OCI-LY7 (cell line): ENCODE measurements around the gene TRIM67. TPM values are rescaled to one million over a fixed set of nuclear protein-coding genes. Genes with fewer than 3 reads are reported as not detected.

Experiments
- BruUV-seq: library from RNA; stranded (reverse); fragments of 400-500 nt; replicated peaks from 2 replicates; lab custom pipeline; 2021; lab: Mats Ljungman, UMichigan
- CTCF ChIA-PET: fragments of 300-600 bp; sonication (Branson Sonifier 250); formaldehyde crosslinking; loops from one replicate; lab custom pipeline; 2022; ENCODE audit warnings: antibody characterized with exemption; ENCODE audit not compliant: unreplicated experiment; lab: Charles Lee
- POLR2A ChIA-PET: fragments of 300-600 bp; sonication (Branson Sonifier 250); formaldehyde crosslinking; loops from one replicate; lab custom pipeline; 2022; ENCODE audit warnings: antibody characterized with exemption; lab: Charles Lee
- DNase-seq: peaks from one replicate; pipeline ENCODE4 v3.0.0-alpha.2; 2015; ENCODE audit warnings: low spot score
- H2AFZ ChIP-seq: fragments of 200-600 bp; sonication (generic), shearing (Covaris generic); 2 replicates; pipeline ENCODE4 v1.6.1; 2014; ENCODE audit warnings: mild to moderate bottlenecking, antibody characterized with exemption, low read length, moderate library complexity
- H3K27ac ChIP-seq: fragments of 200-600 bp; sonication (generic); 2 replicates; pipeline ENCODE4 v1.5.1; 2014; ENCODE audit warnings: mixed run types, low read depth, mild to moderate bottlenecking, moderate library complexity, low read length, inconsistent platforms; ENCODE audit not compliant: poor library complexity, severe bottlenecking
- H3K36me3 ChIP-seq: fragments of 200-600 bp; sonication (generic); 2 replicates; pipeline ENCODE4 v1.6.1; 2014; ENCODE audit warnings: mild to moderate bottlenecking, antibody characterized with exemption, low read length, moderate library complexity, mixed read lengths; ENCODE audit not compliant: insufficient read depth
- H3K4me1 ChIP-seq: fragments of 200-600 bp; sonication (generic); 2 replicates; pipeline ENCODE4 v1.5.1; 2014; ENCODE audit warnings: mild to moderate bottlenecking, low read length; ENCODE audit not compliant: insufficient read depth, poor library complexity, severe bottlenecking
- H3K4me2 ChIP-seq: fragments of 200-600 bp; sonication (generic); 2 replicates; pipeline ENCODE4 v1.6.1; 2014; ENCODE audit warnings: mild to moderate bottlenecking, low read length
- H3K4me3 ChIP-seq: fragments of 200-600 bp; sonication (generic); 2 replicates; pipeline ENCODE4 v1.5.1; 2014; ENCODE audit warnings: mild to moderate bottlenecking, low read depth, low read length; ENCODE audit not compliant: poor library complexity, severe bottlenecking
- H3K79me2 ChIP-seq: fragments of 200-600 bp; sonication (generic); 2 replicates; pipeline ENCODE4 v1.6.1; 2016; ENCODE audit warnings: low read depth, mild to moderate bottlenecking, low read length, moderate library complexity, mixed read lengths; ENCODE audit not compliant: insufficient read depth
- H3K9me2 ChIP-seq: fragments of 200-600 bp; sonication (generic); 2 replicates; pipeline ENCODE4 v1.6.1; 2016; ENCODE audit warnings: mild to moderate bottlenecking, low read length, mixed read lengths; ENCODE audit not compliant: insufficient read depth
- H3K9me3 ChIP-seq: fragments of 200-600 bp; sonication (generic); 2 replicates; pipeline ENCODE4 v1.6.1; 2014; ENCODE audit warnings: mild to moderate bottlenecking, mixed run types, low read length, mixed read lengths
- H4K20me1 ChIP-seq: fragments of 200-600 bp; sonication (generic); 2 replicates; pipeline ENCODE4 v1.6.1; 2014; ENCODE audit warnings: mild to moderate bottlenecking, antibody characterized with exemption, low read length, moderate library complexity, mixed read lengths; ENCODE audit not compliant: insufficient read depth
- CTCF ChIP-seq: fragments of 200-600 bp; sonication (generic); conservative IDR thresholded peaks from 2 replicates; pipeline ENCODE4 v1.5.1; 2014; ENCODE audit warnings: mild to moderate bottlenecking, antibody characterized with exemption, low read length, moderate library complexity, mixed read lengths
- EZH2phosphoT487 ChIP-seq: fragments of 200-600 bp; sonication (generic); IDR thresholded peaks from 2 replicates; pipeline ENCODE4 v1.6.1; 2018; ENCODE audit warnings: low read depth, borderline replicate concordance, mild to moderate bottlenecking, mixed run types, antibody characterized with exemption, low read length, moderate library complexity, mixed read lengths
- intact Hi-C: fragments of 100-400 bp; cut with micrococcal nuclease; formaldehyde crosslinking; loops from one replicate; pipeline ENCODE4 v1.10.0; 2022; ENCODE audit not compliant: unreplicated experiment
- total RNA-seq, 2 experiments: library from RNA; depleted of rRNA in 1 of 2; stranded (reverse); fragments of >200 nt in 1 of 2; shearing (Covaris generic) in 1 of 2; gene quantifications; 2 replicates each; pipeline ENCODE4 v1.2.3, GENCODE V29; 2014 to 2022

TRIM67 gene
- total RNA-seq, 2 experiments from 2014 or later: 0.03 to 0.06 TPM

DNA sequence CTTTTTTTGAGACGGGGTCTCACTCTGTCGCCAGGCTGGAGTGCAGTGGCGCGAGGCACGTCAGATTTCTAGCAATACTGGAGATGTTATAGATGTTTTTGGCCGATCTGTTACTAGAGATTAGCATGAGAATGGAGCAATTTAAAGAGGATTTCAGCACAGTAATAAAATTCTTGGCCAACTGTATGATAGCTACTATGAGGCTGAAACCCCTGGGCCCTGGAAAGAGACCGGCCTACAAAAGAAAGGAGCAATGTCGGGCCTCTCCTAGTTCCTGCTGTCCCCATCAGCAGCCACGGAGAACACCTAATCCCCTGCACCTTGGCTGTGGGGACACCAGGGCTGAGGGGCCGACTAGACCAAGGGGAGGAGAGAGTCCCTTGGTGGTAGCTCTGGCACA lies 69.7 kb downstream of the TRIM67 start:
- no peak overlapping the region for H2AFZ ChIP-seq
- no peak overlapping the region for H3K27ac ChIP-seq
- CTCF ChIA-PET: interaction anchor here (0.6 kb wide), 1 partner anchor 21 kb away, joined by 3 read pairs; no protein-coding TSS in a partner anchor
- peaks cover 12% of the 10 kb centered on the region for H3K4me1 ChIP-seq
- H3K4me2 ChIP-seq: no peak overlapping the region
- H3K79me2 ChIP-seq: peaks cover 5% of the 10 kb centered on the region; the same call in 1 of the 2 replicates
- no peaks in the 10 kb centered on the region for H3K9me3 ChIP-seq
- no peaks in the 10 kb centered on the region for H3K9me2 ChIP-seq
- no peak overlapping the region for H3K4me3 ChIP-seq
- TF ChIP-seq EZH2phosphoT487 (no peak), CTCF (no peak)
- H4K20me1 ChIP-seq: no peaks in the 10 kb centered on the region
- intact Hi-C loops: no loop called here
- no TSS peak for BruUV-seq
- peaks cover 71% of the 10 kb centered on the region for H3K36me3 ChIP-seq
- POLR2A ChIA-PET: interaction anchor here (0.6 to 2.0 kb wide), 3 partner anchors 11 to 161 kb away, joined by 3 to 9 read pairs (median 3); no protein-coding TSS in a partner anchor
- DNase-seq: no peak

GRCh38 chr1:231232870-231233734 lies 71.2 kb downstream of the TRIM67 start:
- BruUV-seq: no TSS peak
- ChIA-PET POLR2A (interaction anchor here (0.6 to 2.0 kb wide), 2 partner anchors 9 to 141 kb away, joined by 3 to 9 read pairs; no protein-coding TSS in a partner anchor), CTCF (interaction anchor here (1.0 kb wide), 1 partner anchor 18 kb away, joined by 3 read pairs; no protein-coding TSS in a partner anchor)
- H3K4me2 ChIP-seq: peak overlapping the region; percentile 60
- H3K9me3 ChIP-seq: no peaks in the 10 kb centered on the region
- no peak for TF ChIP-seq CTCF
- no peak for TF ChIP-seq EZH2phosphoT487
- H3K4me1 ChIP-seq: peaks cover 12% of the 10 kb centered on the region
- peak; percentile 46 for DNase-seq
- H3K9me2 ChIP-seq: no peaks in the 10 kb centered on the region
- no peaks in the 10 kb centered on the region for H4K20me1 ChIP-seq
- H3K4me3 ChIP-seq: peak overlapping the region; percentile 15
- peak overlapping the region; percentile 20 for H3K27ac ChIP-seq
- no peak overlapping the region for H2AFZ ChIP-seq
- intact Hi-C loops: no loop called here
- H3K79me2 ChIP-seq: peaks cover 5% of the 10 kb centered on the region; the same call in 1 of the 2 replicates
- peaks cover 74% of the 10 kb centered on the region for H3K36me3 ChIP-seq
